Measurements from ENCODE around the gene MED13.

DNA sequence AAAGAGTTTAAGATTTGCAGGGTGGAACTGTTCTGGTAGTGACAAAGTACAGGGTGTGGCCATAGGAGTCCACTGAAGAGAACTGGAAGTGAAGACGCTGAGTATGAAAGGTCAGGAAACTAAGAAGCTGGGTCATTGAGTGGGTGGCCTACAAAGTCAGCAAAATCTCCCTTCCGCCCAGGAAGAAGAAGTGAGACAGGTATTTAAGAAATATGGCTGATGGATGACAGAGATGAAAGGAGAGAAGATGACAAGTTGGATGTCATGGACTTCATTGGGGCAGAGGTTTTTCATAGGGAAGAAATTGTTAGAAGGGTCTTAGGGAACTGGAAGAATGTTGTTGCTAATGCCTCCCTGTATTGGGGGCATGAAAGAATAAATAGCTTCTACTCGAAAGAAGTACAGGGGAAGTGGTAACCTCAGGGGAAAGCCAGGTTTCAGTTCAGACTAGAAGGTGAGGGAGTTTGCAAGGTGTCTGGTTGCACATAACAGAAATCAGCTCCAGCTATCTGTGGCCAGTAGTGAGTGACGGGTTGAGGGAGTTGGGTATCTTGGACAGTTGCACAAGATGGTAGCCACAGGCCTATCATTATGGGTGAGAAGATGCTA is 33.6 kb upstream of the MED13 start:
- TF ChIP-seq EP300 (IDR thresholded peaks at IDR 0.05; ENCODE audit: borderline replicate concordance) (no peak), CREB1 (IDR thresholded peaks at IDR 0.05; ENCODE audit: low read depth) (no peak), YY1 (IDR thresholded peaks at IDR 0.05; ENCODE audit: low read depth) (no peak), TAF1 (IDR thresholded peaks at IDR 0.05; ENCODE audit: low read depth) (no peak), MAX (IDR thresholded peaks at IDR 0.05) (no peak), EGR1 (IDR thresholded peaks at IDR 0.05) (no peak), FOXM1 (IDR thresholded peaks at IDR 0.05; ENCODE audit: borderline replicate concordance, low read depth) (no peak), CEBPB (IDR thresholded peaks at IDR 0.05) (no peak), RAD21 (IDR thresholded peaks at IDR 0.05; ENCODE audit: low read depth) (no peak), ZBTB7A (IDR thresholded peaks at IDR 0.05; ENCODE audit: low read depth) (no peak), NFIC (IDR thresholded peaks at IDR 0.05) (no peak)
- TF ChIP-seq, protein P1, sequence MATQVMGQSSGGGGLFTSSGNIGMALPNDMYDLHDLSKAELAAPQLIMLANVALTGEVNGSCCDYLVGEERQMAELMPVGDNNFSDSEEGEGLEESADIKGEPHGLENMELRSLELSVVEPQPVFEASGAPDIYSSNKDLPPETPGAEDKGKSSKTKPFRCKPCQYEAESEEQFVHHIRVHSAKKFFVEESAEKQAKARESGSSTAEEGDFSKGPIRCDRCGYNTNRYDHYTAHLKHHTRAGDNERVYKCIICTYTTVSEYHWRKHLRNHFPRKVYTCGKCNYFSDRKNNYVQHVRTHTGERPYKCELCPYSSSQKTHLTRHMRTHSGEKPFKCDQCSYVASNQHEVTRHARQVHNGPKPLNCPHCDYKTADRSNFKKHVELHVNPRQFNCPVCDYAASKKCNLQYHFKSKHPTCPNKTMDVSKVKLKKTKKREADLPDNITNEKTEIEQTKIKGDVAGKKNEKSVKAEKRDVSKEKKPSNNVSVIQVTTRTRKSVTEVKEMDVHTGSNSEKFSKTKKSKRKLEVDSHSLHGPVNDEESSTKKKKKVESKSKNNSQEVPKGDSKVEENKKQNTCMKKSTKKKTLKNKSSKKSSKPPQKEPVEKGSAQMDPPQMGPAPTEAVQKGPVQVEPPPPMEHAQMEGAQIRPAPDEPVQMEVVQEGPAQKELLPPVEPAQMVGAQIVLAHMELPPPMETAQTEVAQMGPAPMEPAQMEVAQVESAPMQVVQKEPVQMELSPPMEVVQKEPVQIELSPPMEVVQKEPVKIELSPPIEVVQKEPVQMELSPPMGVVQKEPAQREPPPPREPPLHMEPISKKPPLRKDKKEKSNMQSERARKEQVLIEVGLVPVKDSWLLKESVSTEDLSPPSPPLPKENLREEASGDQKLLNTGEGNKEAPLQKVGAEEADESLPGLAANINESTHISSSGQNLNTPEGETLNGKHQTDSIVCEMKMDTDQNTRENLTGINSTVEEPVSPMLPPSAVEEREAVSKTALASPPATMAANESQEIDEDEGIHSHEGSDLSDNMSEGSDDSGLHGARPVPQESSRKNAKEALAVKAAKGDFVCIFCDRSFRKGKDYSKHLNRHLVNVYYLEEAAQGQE (IDR thresholded peaks at IDR 0.05; ENCODE audit: low read depth), result no peak
- TF ChIP-seq, protein P2, sequence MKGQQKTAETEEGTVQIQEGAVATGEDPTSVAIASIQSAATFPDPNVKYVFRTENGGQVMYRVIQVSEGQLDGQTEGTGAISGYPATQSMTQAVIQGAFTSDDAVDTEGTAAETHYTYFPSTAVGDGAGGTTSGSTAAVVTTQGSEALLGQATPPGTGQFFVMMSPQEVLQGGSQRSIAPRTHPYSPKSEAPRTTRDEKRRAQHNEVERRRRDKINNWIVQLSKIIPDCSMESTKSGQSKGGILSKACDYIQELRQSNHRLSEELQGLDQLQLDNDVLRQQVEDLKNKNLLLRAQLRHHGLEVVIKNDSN (IDR thresholded peaks at IDR 0.05), result no peak

All from Ishikawa (cell line).